Activated naive CD8-positive, alpha-beta T cell treated with anti-CD3 and anti-CD28 coated beads, Interleukin-2, amount 50 U/mL, for 24 hours (primary cell): ENCODE measurements around the gene XRCC6.
"Not testable (repeated sequence)": the region's sequence is repeated elsewhere in the genome, so short reads cannot be mapped to it uniquely, and the experiment has no call there.

Experiments used
- ATAC-seq: fragments of 150-1000 bp; cut with Tn5 transposase; one replicate; pipeline ENCODE4 v1.10.0; 2021
- DNase-seq: peaks from one replicate; pipeline ENCODE4 v3.0.0; 2021
- H3K27ac Mint-ChIP-seq: one replicate; pipeline ENCODE4 v1.8.0; 2021; ENCODE audit warnings: mild to moderate bottlenecking, mixed read lengths
- H3K27me3 Mint-ChIP-seq: one replicate; pipeline ENCODE4 v1.8.0; 2021; ENCODE audit warnings: mixed read lengths
- H3K36me3 Mint-ChIP-seq: one replicate; pipeline ENCODE4 v1.8.0; 2021; ENCODE audit warnings: low read depth, mixed read lengths
- H3K4me1 Mint-ChIP-seq: one replicate; pipeline ENCODE4 v1.8.0; 2021; ENCODE audit warnings: mixed read lengths
- H3K4me3 Mint-ChIP-seq: one replicate; pipeline ENCODE4 v1.8.0; 2021; ENCODE audit warnings: mild to moderate bottlenecking, moderate library complexity, mixed read lengths
- H3K9me3 Mint-ChIP-seq: one replicate; pipeline ENCODE4 v1.8.0; 2021; ENCODE audit warnings: mixed read lengths

The XRCC6 gene

DNA sequence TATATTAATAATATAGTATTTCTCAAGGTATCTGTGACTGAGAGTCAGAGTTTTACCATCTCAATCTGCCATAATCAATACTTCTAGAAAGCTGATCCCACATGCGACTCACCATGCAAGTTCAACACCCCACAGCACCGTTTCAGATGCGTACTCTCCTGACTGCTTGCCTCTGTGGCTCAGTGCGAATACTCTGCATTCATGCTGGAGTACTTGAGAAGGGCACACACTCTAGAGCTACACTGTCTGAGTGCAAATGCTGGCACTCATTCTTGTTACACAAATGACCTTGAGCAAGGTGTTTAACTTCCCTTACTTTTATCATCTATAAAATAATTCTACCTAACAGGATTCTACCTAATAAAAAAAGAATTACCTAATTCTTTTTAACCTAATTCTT, 55.0 kb downstream of the XRCC6 start:
- no peak for DNase-seq
- no peak overlapping the region for H3K4me3 Mint-ChIP-seq
- H3K9me3 Mint-ChIP-seq: no peaks in the 10 kb centered on the region
- ATAC-seq: no peak
- H3K36me3 Mint-ChIP-seq: peaks cover 49% of the 10 kb centered on the region
- peak overlapping the region; percentile 35 for H3K27ac Mint-ChIP-seq
- peaks cover 17% of the 10 kb centered on the region for H3K4me1 Mint-ChIP-seq
- no peaks in the 10 kb centered on the region for H3K27me3 Mint-ChIP-seq

DNA sequence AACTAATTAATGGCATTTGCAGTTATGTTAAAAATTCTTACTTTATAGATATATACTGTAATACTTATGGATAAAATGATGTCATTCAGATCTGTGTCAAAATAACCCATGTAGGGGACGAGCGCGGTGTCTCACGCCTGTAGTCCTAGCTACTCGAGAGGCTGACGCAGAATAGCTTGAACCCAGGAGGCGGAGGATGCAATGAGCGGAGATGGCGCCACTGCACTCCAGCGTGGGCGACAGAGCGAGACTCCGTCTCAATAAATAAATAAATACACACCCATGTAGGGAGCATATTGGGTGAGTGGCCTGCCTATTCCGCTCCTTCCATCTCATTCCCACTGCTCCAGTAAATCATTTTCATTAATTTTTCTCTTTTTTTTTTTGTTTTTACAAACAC, 60.5 kb downstream of the XRCC6 start:
- peak overlapping the region; percentile 98 for H3K27ac Mint-ChIP-seq
- H3K4me3 Mint-ChIP-seq: peak overlapping the region; percentile 99
- H3K4me1 Mint-ChIP-seq: peaks cover 45% of the 10 kb centered on the region
- H3K36me3 Mint-ChIP-seq: peaks cover 41% of the 10 kb centered on the region
- H3K9me3 Mint-ChIP-seq: no peaks in the 10 kb centered on the region
- DNase-seq (no peak), ATAC-seq (no peak)
- H3K27me3 Mint-ChIP-seq: no peaks in the 10 kb centered on the region

DNA sequence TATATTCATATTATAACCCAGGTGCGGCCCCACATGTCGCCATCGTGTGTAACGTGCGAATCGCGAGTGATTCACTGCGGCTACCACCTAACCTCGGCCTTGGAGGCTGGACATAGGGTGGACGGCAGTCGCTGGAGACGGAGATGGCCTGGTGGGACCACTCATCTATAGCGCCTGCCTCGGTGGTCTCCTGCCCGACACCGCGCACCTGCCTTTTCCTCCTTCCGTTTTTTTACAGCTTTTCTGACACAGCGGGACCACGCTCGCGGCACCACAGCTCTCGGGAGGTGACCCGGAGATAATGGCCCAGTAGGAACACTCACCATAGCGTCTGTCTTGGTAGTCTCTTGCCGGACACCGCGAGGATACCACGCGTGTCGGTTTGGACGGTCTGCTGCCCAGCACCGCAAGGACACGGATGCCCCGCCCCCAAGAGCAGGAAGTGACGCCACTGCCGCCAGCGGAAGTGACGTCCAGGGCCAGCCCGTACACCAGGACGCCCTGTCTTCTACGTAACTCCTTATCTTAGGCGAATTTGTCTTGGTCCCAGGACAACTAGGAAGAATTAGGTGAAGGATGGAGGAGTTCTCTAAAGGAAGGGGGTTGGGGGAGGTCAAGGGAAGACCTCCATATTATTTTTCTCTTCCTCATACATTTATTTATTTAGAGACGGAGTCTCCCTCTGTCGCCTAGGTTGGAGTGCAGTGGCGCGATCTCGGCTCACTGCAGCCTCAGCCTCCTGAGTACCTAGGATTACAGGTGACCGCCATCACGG, 61.1 kb downstream of the XRCC6 start:
- peak; percentile 86 for ATAC-seq
- Mint-ChIP-seq H3K27me3 (no peaks in the 10 kb centered on the region), H3K36me3 (peaks cover 39% of the 10 kb centered on the region), H3K27ac (peak overlapping the region; percentile 98), H3K4me1 (peaks cover 48% of the 10 kb centered on the region), H3K9me3 (no peaks in the 10 kb centered on the region), H3K4me3 (peak overlapping the region; percentile 99)
- DNase-seq: peak; percentile 85

DNA sequence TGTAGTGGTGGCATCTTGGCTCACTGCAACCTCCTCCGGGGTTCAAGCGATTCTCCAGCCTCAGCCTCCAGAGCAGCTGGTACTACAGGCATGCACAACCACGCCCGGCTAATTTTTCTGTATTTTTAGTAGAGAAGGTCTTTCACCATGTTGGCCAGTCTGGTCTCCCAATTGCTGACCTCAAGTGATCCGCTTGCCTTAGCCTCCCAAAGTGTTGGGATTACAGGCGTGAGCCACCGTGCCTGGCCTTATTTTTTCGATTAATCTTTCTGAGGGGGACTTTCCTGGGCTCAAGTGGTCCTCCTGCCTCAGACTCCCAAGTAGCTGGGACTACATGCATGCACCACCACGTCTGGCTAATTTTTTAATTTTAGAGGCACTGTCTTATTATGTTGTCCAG, 62.0 kb downstream of the XRCC6 start:
- ATAC-seq (no peak), DNase-seq (no peak)
- Mint-ChIP-seq H3K4me1 (peaks cover 53% of the 10 kb centered on the region), H3K27me3 (no peaks in the 10 kb centered on the region), H3K27ac (peak overlapping the region; percentile 98), H3K36me3 (peaks cover 43% of the 10 kb centered on the region), H3K9me3 (no peaks in the 10 kb centered on the region), H3K4me3 (peak overlapping the region; percentile 99)

DNA sequence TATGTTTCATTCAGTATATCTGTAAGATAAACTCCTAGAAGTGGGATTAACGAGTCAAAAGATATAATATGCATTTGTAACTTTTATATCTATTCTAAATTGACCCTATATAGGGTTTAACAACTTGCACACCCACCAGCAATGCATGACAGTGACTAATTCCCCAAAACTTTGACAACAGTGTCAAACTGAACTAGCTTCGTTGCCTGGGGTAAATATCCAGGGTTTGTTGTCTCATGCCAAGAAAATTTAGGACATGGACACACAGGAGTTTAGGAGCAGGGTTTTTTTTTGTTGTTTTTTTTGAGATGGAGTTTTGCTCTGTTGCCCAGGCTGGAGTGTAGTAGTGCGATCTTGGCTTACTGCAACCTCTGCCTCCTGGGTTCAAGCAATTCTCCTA, 62.5 kb downstream of the XRCC6 start:
- Mint-ChIP-seq H3K9me3 (no peaks in the 10 kb centered on the region), H3K36me3 (peaks cover 38% of the 10 kb centered on the region), H3K4me3 (peak overlapping the region; percentile 99), H3K27me3 (no peaks in the 10 kb centered on the region), H3K27ac (peak overlapping the region; percentile 18), H3K4me1 (peaks cover 49% of the 10 kb centered on the region)
- DNase-seq: no peak
- ATAC-seq: no peak

DNA sequence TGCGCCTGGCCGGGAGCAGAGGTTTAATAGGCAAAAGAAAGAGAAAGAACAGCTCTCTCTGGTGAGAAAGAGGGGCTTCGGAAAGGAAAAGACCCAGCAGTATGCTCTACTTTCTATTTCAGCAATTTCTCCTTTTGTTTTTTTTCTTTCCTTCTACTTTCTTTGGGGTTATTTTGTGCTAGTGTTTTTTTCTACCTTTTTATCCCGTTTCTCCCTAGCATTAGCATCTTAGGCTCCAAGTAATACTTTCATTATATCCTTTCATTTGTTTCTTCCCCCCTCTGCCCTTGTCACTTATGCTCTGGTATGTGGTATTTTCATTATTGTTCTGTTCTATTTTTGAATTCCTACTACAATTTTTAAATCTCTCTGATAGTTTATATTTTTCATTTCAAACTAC, 63.1 kb downstream of the XRCC6 start:
- Mint-ChIP-seq H3K27me3 (no peaks in the 10 kb centered on the region), H3K4me1 (peaks cover 51% of the 10 kb centered on the region), H3K9me3 (no peaks in the 10 kb centered on the region), H3K4me3 (no peak overlapping the region), H3K27ac (peak overlapping the region; percentile 18), H3K36me3 (peaks cover 38% of the 10 kb centered on the region)
- ATAC-seq (no peak), DNase-seq (no peak)

DNA sequence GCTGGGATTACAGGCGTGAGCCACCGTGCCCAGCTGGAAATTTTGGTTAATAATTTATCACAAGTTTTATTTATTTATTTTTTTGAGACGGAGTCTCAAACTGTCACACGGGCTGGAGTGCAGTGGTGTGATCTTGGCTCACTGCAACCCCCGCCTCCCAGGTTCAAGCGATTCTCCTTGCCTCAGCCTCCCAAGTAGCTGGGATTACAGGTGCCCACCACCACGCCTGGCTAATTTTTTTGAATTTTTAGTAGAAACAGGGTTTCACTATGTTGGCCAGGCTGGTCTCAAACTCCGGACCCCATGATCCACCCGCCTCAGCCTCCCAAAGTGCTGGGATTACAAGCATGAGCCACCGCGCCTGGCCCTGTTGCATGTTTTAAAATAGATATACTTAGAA, 65.8 kb downstream of the XRCC6 start:
- peaks cover 25% of the 10 kb centered on the region for H3K36me3 Mint-ChIP-seq
- ATAC-seq, H3K9me3 Mint-ChIP-seq, DNase-seq, H3K27me3 Mint-ChIP-seq: not testable (repeated sequence)
- peaks cover 49% of the 10 kb centered on the region for H3K4me1 Mint-ChIP-seq
- H3K4me3 Mint-ChIP-seq: peak overlapping the region; percentile 95
- peak overlapping the region; percentile 98 for H3K27ac Mint-ChIP-seq

DNA sequence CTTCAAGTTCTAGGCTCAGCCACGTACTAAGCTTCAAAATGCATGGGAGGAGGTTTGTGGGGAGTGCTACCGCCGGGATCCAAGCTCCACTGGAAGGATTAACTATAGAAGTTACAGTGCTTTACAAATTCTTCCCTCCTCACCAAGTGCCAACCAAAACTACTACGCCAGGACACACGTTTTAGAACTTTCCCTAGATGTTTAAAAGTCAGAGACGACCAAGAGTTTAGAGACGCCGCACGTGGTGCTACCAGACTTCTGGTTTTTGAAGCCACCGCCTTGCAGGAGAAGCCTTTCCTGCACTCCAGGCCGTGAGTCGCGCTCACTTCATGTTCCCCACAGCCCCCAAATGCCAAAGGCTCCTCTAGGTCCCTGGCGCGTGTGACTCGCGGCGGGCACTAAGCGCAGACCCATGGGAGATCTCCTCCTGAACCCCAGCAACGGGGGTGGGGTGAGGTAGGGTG, 66.8 kb downstream of the XRCC6 start:
- Mint-ChIP-seq H3K36me3 (peaks cover 22% of the 10 kb centered on the region), H3K4me1 (peaks cover 43% of the 10 kb centered on the region), H3K4me3 (peak overlapping the region; percentile 95), H3K9me3 (no peaks in the 10 kb centered on the region), H3K27ac (peak overlapping the region; percentile 98), H3K27me3 (no peaks in the 10 kb centered on the region)
- DNase-seq (peak; percentile 38), ATAC-seq (peak; percentile 35)

DNA sequence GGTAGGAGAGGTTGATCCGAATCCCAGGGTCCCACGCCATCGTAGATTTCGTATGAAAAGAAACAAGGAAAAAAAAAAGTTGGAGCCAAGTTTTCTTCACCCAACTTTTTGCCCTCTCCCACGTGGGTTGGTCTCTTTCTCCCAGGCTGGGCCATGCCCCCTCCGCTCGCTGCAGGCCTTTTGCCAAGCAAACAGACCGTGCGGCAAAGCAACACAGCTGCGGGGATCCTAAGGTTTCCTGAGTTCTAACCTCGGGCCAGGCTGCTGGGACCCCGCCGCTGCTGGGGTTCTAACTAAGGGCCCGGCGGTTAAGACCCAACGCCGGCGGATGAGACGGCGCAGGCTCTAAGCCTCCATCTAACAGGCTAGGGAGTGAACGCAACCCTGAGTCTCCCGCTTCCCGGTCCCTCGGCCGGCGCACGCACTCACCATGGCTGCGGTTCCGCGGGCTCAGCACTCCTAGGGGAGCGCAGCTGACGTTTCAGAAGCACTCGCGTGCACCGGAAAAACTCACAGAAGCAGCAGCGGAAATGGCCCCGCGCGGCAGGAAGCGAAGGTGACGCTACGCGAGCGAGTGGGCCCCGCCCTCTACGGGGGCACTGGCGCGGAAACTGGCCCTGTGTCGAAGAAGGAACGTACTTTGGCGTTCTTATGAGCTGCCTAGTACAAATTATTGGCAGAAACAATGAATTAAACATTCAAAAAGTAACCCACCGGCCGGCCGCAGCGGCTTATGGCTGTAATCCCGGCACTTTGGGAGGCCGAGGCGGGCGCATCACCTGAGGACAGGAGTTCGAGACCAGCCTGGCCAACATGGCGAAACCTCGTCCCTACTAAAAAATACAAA, 67.5 kb downstream of the XRCC6 start, which contains the start of gene SNU13:
SNU13 (minus strand) TSS at position 503 of the 847 bp plus-strand sequence; CDS start at position 432, 71 bp downstream.
- peak within 1 kb of the TSS; percentile 98 for H3K27ac Mint-ChIP-seq
- H3K9me3 Mint-ChIP-seq: no peaks in the 10 kb centered on the region
- peaks cover 36% of the 10 kb centered on the region for H3K4me1 Mint-ChIP-seq
- no peaks in the 10 kb centered on the region for H3K27me3 Mint-ChIP-seq
- ATAC-seq: peak; percentile 96
- peak; percentile 92 for DNase-seq
- H3K36me3 Mint-ChIP-seq: peaks cover 20% of the 10 kb centered on the region
- H3K4me3 Mint-ChIP-seq: peak within 1 kb of the TSS; percentile 95

DNA sequence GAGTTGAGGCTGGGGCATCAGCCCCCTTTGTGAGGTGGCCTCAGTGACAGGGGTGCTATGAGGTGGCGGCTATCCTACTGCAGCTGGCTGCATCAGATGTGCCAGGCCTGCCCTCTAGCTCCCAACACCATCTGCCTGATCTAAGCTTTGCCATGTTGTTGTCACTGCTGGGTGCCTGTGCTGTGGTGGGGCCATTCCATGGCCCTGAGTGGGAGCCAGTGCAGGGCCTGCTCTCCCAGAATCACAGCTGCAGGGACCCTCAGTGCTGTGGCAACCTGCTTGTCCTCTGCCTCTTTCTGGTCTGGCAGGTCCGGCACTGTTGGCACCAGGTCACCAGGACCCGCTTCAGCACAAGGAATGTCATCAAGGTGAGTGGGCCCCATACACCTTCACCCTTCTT, 69.4 kb downstream of the XRCC6 start:
- peak overlapping the region; percentile 52 for H3K27ac Mint-ChIP-seq
- peak overlapping the region; percentile 95 for H3K4me3 Mint-ChIP-seq
- ATAC-seq (no peak), DNase-seq (no peak)
- H3K9me3 Mint-ChIP-seq: no peaks in the 10 kb centered on the region
- no peaks in the 10 kb centered on the region for H3K27me3 Mint-ChIP-seq
- peaks cover 30% of the 10 kb centered on the region for H3K4me1 Mint-ChIP-seq
- peaks cover 19% of the 10 kb centered on the region for H3K36me3 Mint-ChIP-seq

DNA sequence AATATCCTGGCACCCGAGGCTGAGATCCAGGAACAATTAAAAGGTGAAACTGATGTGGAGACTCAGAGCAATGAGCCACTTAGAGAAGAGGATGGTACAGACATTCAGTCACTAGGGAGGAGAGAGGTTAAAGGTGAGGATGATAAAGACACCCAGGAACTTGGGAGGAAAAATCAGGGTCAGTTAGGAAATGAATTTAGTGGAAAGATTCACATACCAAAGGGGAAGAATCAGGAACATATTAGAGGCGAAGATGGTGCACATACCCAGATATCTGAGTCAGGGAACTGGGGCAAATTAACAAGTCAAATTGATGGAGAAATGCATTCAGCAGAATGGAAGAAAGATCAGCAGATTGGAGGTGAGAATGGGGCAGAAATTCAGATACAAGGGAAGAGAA, 74.1 kb downstream of the XRCC6 start:
- H3K4me1 Mint-ChIP-seq: peaks cover 16% of the 10 kb centered on the region
- no peaks in the 10 kb centered on the region for H3K9me3 Mint-ChIP-seq
- no peak overlapping the region for H3K27ac Mint-ChIP-seq
- ATAC-seq: no peak
- H3K27me3 Mint-ChIP-seq: peaks cover 2% of the 10 kb centered on the region
- no peak for DNase-seq
- H3K4me3 Mint-ChIP-seq: no peak overlapping the region
- peaks cover 7% of the 10 kb centered on the region for H3K36me3 Mint-ChIP-seq

DNA sequence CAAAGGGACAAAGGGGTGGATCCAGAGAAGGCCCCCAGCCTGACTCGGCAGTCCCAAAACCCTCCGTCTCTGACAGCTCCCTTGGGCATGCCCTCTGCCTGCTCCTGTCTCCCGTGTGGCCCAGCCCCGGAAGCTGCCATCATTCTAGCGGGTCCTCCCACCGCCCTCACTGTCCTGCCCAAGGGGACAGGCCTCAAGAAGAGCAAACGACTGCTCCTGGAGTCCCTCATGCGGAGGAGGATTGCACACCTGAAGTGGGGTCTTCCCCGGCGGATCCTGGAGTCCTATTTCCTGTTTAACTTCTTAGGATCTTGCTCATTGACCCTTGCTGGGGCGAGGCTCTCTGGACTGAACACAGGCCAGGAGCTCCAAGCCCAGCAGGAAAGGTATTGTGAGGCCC, 75.6 kb downstream of the XRCC6 start:
- peak overlapping the region; percentile 55 for H3K27ac Mint-ChIP-seq
- no peak for DNase-seq
- ATAC-seq: no peak
- peaks cover 2% of the 10 kb centered on the region for H3K27me3 Mint-ChIP-seq
- no peaks in the 10 kb centered on the region for H3K9me3 Mint-ChIP-seq
- peaks cover 3% of the 10 kb centered on the region for H3K36me3 Mint-ChIP-seq
- H3K4me3 Mint-ChIP-seq: no peak overlapping the region
- peaks cover 12% of the 10 kb centered on the region for H3K4me1 Mint-ChIP-seq

DNA sequence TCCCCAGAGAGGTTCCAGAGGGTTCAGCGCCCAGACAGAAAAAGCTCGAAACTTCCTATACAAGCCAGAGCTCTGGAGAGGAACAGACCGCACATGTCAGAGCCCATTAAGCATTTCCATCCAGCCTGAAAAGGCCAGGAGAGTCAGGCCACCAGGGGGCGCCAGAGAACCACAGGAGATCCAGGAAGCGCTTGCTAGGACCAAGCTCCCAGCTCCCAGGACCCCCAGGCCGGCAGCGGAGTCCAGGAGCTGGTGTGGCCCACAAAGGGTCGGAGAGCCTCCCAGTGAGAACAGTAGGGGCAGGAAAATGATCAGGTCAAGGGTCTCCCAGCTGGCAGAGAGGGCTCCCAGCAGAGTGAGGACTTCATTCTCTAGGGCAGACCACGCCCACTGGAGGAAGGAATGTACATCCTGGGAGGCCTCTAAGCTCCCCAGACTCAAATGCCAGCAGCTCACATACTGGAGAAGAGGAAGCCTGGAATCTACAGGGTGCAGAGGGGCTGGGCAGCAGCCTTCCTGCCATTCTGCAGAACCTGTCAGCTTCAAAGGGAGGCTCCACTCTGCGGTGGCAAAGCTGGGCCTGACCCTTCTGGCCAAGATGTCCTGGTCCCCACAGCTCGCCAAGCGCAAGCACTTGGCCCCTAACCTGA, 76.2 kb downstream of the XRCC6 start:
- H3K36me3 Mint-ChIP-seq: peaks cover 3% of the 10 kb centered on the region
- H3K9me3 Mint-ChIP-seq: no peaks in the 10 kb centered on the region
- DNase-seq (peak; percentile 97), ATAC-seq (peak; percentile 84)
- H3K27me3 Mint-ChIP-seq: peaks cover 2% of the 10 kb centered on the region
- peaks cover 12% of the 10 kb centered on the region for H3K4me1 Mint-ChIP-seq
- peak overlapping the region; percentile 55 for H3K27ac Mint-ChIP-seq
- no peak overlapping the region for H3K4me3 Mint-ChIP-seq

DNA sequence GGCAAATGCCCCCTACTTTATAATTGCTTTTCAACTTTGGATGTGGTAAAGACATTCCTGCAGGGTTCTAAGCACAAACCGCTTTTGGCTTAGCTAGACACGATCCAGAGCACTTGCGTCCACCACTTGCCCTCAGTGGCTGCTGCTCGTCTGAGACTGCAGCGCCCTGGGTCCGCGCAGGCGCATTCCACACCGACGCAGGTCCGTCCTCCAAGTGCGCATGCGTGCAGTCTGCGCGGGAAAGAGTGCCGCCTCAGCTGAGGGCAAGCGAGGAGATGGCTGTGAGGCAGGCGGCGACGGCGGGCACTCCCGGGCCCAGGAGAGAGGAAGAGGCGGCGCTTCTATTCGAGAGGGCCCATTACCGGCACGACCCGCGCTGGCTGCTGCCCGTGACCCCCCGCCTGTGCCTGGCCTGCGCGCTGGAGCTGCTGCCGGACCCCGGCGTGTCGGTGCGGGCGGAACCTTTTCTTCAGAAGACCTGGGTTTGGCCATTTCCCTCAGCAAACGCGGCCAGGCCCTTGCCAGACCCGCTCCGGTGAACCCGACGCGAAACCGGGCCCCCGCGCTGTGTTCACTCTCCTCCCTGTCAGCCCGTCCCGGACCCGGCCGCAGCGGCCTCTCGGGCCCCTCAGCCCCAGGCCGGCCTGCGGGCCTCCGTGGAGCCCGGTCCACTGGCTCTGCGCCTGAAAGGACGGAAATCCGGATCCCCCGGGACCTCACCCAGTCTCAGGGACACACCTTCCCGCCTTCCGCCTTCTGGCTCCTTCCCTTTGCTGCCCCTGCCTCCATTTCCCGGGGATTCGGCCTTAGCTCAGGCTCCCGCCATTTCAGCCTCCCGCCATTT, 78.4 kb downstream of the XRCC6 start, which contains the start of gene MEI1:
MEI1 (plus strand) TSS at position 240 of the 844 bp plus-strand sequence; CDS start at position 276, 36 bp downstream.
- peak; percentile 91 for DNase-seq
- H3K4me1 Mint-ChIP-seq: peaks cover 12% of the 10 kb centered on the region
- H3K4me3 Mint-ChIP-seq: peak within 1 kb of the TSS; percentile 61
- H3K9me3 Mint-ChIP-seq: no peaks in the 10 kb centered on the region
- peaks cover 3% of the 10 kb centered on the region for H3K36me3 Mint-ChIP-seq
- peaks cover 2% of the 10 kb centered on the region for H3K27me3 Mint-ChIP-seq
- peak; percentile 45 for ATAC-seq
- H3K27ac Mint-ChIP-seq: peak within 1 kb of the TSS; percentile 86
